HG03064 (cell line): ENCODE data around the gene CAND1.

ENCODE experiments used
- ATAC-seq: cut with Tn5 transposase; IDR thresholded peaks from one replicate; pipeline ENCODE4 v1.9.1; 2021; ENCODE audit warnings: low read depth; ENCODE audit not compliant: unreplicated experiment

CAND1 gene

GRCh38 chr12:67280088-67280487 lies 10.9 kb downstream of the CAND1 start:
- no peak for ATAC-seq

- ATAC-seq, result no peak
Measured at GRCh38 chr12:67280572-67280971, 11.4 kb downstream of the CAND1 start.

- no peak for ATAC-seq
Measured at GRCh38 chr12:67284561-67284960, 15.4 kb downstream of the CAND1 start.

- ATAC-seq, result no peak
Measured at GRCh38 chr12:67286257-67286656, 17.1 kb downstream of the CAND1 start.

GRCh38 chr12:67287311-67287710 lies 18.2 kb downstream of the CAND1 start:
- no peak for ATAC-seq

GRCh38 chr12:67288561-67288960 lies 19.4 kb downstream of the CAND1 start:
- ATAC-seq, result no peak

- ATAC-seq, result no peak
Measured at GRCh38 chr12:67290378-67290777, 21.2 kb downstream of the CAND1 start.

- ATAC-seq, result no peak
Measured at GRCh38 chr12:67299526-67299925, 30.4 kb downstream of the CAND1 start.

- no peak for ATAC-seq
Measured at GRCh38 chr12:67299926-67300325, 30.8 kb downstream of the CAND1 start.

GRCh38 chr12:67302162-67302561 lies 33.0 kb downstream of the CAND1 start:
- no peak for ATAC-seq

GRCh38 chr12:67305544-67305943 lies 36.4 kb downstream of the CAND1 start:
- no peak for ATAC-seq

- no peak for ATAC-seq
Measured at GRCh38 chr12:67306712-67307111, 37.6 kb downstream of the CAND1 start.

GRCh38 chr12:67315661-67316060 lies 46.5 kb downstream of the CAND1 start:
- no peak for ATAC-seq

- ATAC-seq, result no peak
Measured at GRCh38 chr12:67318786-67319185, 49.6 kb downstream of the CAND1 start.

- no peak for ATAC-seq
Measured at GRCh38 chr12:67319936-67320335, 50.8 kb downstream of the CAND1 start.

- ATAC-seq, result no peak
Measured at GRCh38 chr12:67320614-67321295, 51.6 kb downstream of the CAND1 start.

- no peak for ATAC-seq
Measured at GRCh38 chr12:67322580-67322979, 53.4 kb downstream of the CAND1 start.

GRCh38 chr12:67323007-67323406 lies 53.8 kb downstream of the CAND1 start:
- no peak for ATAC-seq

- no peak for ATAC-seq
Measured at GRCh38 chr12:67326637-67327036, 57.5 kb downstream of the CAND1 start.

- no peak for ATAC-seq
Measured at GRCh38 chr12:67327466-67327865, 58.3 kb downstream of the CAND1 start.

- no peak for ATAC-seq
Measured at GRCh38 chr12:67331123-67331522, 62.0 kb downstream of the CAND1 start.

GRCh38 chr12:67331828-67332227 lies 62.7 kb downstream of the CAND1 start:
- ATAC-seq, result no peak

- ATAC-seq, result no peak
Measured at GRCh38 chr12:67333649-67334048, 64.5 kb downstream of the CAND1 start.
